HS-5 (cell line): ENCODE results near the gene RAPGEF4.
"Not testable (repeated sequence)": the region's sequence is repeated elsewhere in the genome, so short reads cannot be mapped to it uniquely, and the experiment has no call there.

Source experiments
- DNase-seq: peaks from one replicate; pipeline ENCODE4 v3.0.0-alpha.2; 2012; ENCODE audit warnings: low read depth

The RAPGEF4 gene

GRCh38 chr2:173033084-173033483, 297.4 kb downstream of the RAPGEF4 start:
- no peak for DNase-seq

- no peak for DNase-seq
Measured at GRCh38 chr2:173034143-173034542, 298.5 kb downstream of the RAPGEF4 start.

DNA sequence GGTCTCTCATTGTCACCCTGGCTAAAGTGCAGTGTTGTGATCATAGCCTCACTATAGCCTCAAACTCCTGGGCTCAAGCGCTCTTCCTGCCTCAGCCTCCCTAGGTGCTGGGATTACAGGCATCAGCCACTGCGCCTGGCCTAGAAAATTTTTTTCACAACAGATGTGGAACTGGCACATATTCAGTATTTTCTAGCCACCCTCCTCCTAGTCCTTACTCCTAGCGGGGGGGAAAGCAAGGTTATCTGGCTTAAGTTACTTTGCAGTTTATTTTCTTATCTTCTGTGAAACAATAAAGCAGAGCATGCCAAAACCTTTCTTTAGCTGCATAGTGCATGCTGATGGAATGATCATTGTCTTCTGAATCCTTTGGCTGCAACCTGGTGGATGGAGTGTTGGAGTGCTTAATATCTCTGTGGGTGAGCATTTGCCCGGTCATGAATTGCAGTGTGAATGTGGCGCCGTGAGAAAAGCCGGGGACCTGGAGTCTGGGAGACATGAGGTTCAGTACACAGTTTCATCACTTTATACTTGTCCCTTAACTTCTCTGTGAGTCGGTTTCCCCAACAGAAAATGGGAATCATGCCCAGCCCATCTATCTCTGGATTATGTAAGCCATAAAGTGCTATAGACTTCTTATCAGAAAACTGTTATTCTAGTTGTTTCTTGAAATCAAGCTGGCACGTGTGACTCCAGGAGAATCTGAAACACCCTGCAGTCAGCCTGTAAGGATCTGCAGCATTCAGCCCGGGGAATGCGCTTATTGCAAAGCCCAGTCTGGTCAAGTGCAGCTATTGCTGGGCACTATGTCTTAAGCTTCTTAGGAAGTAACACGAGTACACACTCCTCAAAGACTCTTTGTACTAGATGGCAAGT, 301.8 kb downstream of the RAPGEF4 start:
- no peak for DNase-seq

- not testable (repeated sequence) for DNase-seq
Measured at GRCh38 chr2:173038257-173038656, 302.6 kb downstream of the RAPGEF4 start.

GRCh38 chr2:173040729-173041128, 305.1 kb downstream of the RAPGEF4 start:
- DNase-seq: no peak

- DNase-seq: no peak
Measured at GRCh38 chr2:173043476-173043875, 307.8 kb downstream of the RAPGEF4 start.

- DNase-seq: no peak
Measured at GRCh38 chr2:173043897-173044519, 308.4 kb downstream of the RAPGEF4 start.

DNA sequence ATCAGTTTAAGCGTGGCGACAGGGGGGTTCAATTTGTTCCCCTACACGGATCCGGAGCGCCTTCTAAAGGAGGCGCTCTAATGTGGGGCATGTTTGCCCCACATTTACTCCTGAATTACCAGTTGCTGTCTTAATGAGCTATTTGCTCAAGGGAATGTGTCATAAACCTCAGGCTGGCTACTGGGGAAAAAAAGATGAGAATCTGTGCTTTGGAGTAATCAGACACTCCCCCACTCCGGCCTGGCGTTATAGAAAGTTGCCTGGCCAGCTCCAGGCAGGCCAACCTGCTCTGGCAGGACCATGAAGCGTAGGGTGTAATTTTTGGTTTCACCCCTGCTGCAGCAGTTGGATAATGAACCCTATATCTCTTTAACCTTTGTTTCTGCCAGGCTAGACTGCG, 309.0 kb downstream of the RAPGEF4 start:
- DNase-seq: no peak

- no peak for DNase-seq
Measured at GRCh38 chr2:173045181-173045580, 309.5 kb downstream of the RAPGEF4 start.

- no peak for DNase-seq
Measured at GRCh38 chr2:173048522-173048896, 312.9 kb downstream of the RAPGEF4 start.

- peak; percentile 98 for DNase-seq
Measured at GRCh38 chr2:173048897-173049661, 313.4 kb downstream of the RAPGEF4 start.

DNA sequence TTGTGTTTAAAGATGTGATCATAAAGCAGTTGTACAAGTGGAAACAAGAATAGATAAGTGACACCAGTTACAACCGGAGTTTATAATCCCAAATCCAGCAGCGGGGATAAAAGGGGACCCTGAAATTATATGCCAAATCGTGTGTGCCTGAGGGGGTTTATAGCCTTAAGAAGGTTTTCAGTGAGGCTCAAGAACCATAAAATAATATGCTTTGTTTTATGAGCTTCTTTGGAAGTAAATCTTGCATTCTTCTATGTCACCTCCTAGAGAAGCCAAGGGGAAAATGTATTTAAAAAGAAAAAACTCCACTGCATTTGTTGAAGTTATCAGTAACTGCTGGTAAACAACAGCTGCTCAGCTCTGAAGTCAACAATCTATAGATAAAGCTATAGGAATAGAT, 314.2 kb downstream of the RAPGEF4 start:
- DNase-seq: no peak

- DNase-seq: no peak
Measured at GRCh38 chr2:173050684-173051083, 315.0 kb downstream of the RAPGEF4 start.

DNA sequence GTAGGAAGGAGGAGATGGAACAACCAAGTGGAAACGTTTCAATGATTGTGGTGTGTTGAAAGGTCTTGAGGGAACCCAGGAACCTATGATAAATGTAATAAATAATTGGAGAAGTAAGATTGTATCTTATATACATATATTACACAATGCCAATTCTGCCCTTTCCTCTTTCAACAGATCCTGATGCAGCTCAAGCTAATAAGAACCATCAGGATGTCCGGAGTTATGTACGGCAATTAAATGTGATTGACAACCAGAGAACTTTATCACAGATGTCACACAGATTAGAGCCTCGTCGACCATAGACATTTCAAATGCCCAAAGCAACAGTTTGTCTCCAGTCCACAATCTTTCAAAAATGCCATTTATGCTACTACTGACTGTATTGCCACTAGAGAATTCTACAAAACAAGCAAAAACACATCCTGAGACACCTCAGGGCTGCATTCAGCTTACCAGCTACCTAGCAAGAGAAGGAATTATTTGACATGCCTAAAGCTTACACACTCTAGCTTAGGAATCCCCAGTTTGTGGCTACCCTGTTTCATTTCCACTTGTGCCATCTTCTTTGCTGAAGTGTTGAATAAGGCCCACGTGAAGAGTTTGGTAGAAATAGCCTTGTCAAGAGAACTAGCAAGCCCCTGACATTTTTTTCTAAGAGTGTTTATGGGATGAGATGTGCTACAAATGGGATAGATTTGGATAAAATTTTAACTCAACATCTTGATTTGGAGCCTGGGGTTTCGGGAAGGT, 316.0 kb downstream of the RAPGEF4 start:
- no peak for DNase-seq

DNA sequence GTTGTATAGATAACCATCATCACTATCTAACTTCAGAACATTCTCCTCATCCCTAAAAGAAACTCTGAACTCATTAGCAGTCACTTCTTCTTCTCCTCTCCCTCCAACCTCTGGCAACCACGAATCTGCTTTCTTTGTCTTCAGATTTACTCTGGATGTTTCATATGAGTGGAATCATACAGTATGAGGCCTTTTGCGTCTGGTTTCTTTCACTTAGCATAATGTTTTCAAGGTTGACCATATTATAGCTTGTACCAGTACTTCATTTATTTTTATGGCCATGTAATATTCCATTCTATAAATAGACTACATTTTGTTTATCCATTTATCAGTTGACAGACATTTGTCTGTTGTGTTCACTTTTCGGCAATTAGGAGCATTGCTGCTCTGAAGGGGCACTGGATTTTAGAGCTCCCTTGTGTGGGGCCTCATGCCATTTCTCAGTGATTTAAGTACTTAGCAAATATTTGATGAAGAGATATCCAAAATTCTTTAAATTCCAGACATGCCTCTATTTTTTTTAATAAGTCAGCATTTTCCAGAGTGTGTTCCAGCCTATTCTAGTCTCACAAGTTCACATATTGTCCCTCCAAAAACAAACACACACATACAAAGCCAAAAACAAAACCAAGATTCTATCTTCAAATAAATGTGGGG, 317.5 kb downstream of the RAPGEF4 start:
- DNase-seq: no peak

GRCh38 chr2:173054466-173054865, 318.8 kb downstream of the RAPGEF4 start:
- no peak for DNase-seq

DNA sequence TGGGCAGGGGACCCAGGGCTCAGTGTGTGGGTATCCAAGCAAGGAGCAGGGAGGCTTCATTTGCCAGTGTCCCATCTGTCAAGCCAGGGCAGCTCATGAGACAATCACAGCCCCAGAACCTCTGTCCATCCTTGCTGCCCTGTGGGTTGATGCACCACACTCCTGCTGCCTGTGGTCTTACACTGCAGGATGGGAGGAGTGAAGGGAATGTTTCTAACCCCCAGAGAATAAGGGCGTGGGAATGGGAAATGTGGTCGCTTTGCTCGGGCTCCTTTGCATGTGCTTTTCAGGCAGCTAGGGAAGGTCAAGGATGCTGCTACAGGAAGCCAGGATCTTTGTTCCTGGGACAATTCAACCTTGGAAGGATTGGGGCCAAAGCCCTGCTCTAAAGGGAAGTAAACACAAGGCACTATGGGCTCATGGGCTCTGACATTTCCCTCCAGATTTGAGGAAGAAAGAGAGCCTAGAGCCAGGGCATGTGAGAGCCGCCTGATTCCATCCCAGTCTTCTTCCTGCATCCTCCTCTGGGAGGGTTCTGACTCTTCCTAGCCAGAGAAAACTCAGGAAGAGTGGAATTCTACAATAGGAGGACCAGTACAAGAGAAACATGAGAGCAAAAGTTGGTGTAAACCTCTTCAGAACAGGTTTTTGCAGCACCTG, 321.2 kb downstream of the RAPGEF4 start:
- DNase-seq: no peak

DNA sequence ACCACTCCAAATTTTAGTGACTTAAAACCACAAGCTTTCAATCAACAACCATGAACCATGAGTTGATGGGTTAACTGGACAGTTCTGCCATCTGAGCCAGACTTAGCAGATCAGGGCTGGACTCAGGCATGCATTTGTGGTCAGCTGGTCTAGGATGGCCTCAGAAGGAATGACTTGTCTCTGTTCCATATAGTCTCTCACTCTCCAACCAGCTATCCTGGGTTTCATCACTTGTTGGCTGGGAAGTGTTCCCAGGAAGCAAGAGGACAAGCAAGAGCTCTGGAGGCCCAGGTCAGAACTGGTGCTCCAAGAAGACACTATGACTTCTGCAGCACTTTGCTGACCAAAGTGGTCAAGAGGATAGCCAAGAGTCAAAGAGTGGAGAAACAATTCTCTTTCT, 322.5 kb downstream of the RAPGEF4 start:
- DNase-seq: no peak

DNA sequence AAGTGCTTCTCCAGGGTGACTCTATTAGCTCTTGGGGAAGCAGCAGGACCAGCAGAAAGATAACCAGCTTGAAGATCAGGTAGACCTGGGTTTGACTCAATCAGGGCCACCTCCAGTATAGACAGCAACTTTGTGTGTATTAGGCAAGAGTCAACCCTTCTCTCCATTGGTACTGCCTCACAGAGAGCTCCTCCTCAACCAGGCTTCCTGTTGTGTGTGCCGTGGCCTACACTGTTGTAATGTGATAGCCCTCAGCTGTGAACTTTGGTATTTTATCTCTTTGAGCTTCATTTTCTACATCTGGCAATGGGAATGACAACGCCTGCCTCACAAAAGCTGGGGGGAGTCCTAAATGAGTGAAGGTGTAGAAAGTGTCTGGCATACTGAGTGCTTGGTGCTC, 323.0 kb downstream of the RAPGEF4 start:
- DNase-seq: no peak

DNA sequence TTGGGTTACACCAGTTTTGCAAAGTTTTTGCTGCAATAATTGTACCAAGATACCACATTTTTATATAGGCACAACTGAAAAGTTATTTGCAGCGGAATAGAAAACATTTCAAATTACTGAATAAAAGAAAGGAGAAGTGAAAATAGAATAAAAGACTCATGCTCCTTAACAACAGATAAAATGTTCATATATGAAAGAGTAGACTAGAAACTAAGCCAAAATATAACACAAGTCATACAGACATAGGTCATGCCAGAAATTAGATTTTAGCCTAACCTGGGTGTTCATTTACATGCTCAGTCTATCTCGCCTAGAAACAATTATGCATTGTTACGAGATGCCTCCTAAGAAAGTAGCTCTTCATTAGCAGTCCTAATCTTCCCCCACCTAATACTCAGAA, 323.6 kb downstream of the RAPGEF4 start:
- no peak for DNase-seq

DNA sequence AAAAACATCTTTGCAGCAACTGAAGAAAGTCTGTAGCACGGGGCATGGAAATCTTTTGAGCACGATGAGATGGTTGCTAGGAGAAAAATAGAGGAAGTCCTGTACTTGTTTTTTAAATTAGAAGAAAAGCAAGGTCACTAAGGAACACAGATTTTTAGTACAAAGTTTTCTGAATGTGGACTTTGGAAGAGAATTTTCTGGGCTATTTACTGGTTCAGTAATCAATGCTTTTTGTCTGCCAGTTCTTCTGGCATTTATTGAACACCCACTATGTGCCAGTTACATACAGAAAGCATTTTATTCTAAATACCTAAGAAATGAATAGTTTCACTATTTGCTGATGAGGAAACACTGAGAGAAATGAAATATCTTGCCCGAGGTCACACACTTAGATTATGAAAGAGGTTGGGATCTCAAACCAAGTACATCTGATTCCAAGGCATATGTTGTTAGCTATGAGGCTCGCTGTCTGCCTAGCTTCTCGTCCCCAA, 324.4 kb downstream of the RAPGEF4 start:
- DNase-seq: no peak
